A673 (cell line): Measurements from ENCODE around the gene CIBAR2. TPM values are rescaled to one million over a fixed set of nuclear protein-coding genes. Genes with fewer than 3 reads are reported as not detected.

Experiments
- BruUV-seq: library from RNA; stranded (reverse); fragments of 400-500 nt; replicated peaks from 2 replicates; lab custom pipeline; 2021; lab: Mats Ljungman, UMichigan
- CTCF ChIA-PET: fragments of 300-600 bp; sonication (Branson Sonifier 250); formaldehyde crosslinking; loops from one replicate; lab custom pipeline; 2022; ENCODE audit warnings: antibody characterized with exemption; lab: Charles Lee
- POLR2A ChIA-PET: fragments of 300-600 bp; sonication (Branson Sonifier 250); formaldehyde crosslinking; loops from one replicate; lab custom pipeline; 2022; ENCODE audit warnings: antibody characterized with exemption; ENCODE audit not compliant: low non-redundant PET; lab: Charles Lee
- DNase-seq: peaks from one replicate; pipeline ENCODE4 v3.0.0-alpha.2; 2015; ENCODE audit warnings: low spot score
- H3K27ac ChIP-seq: fragments of 200-600 bp; sonication (generic); 2 replicates; pipeline ENCODE4 v1.5.1; 2016; ENCODE audit warnings: mixed run types, low read depth, mild to moderate bottlenecking, mixed read lengths, antibody characterized with exemption, low read length; ENCODE audit not compliant: poor library complexity, severe bottlenecking
- H3K27me3 ChIP-seq: fragments of 200-600 bp; sonication (generic); replicated peaks from 2 replicates; pipeline ENCODE4 v1.6.1; 2017; ENCODE audit warnings: mixed run types, low read depth, mild to moderate bottlenecking, mixed read lengths, antibody characterized with exemption, low read length; ENCODE audit not compliant: insufficient read depth, poor library complexity
- H3K36me3 ChIP-seq: fragments of 200-600 bp; sonication (generic); 2 replicates; pipeline ENCODE4 v1.6.1; 2016; ENCODE audit warnings: mixed run types, mild to moderate bottlenecking, mixed read lengths, antibody characterized with exemption, low read length; ENCODE audit not compliant: insufficient read depth, poor library complexity, severe bottlenecking
- H3K4me1 ChIP-seq: fragments of 200-600 bp; sonication (generic); 2 replicates; pipeline ENCODE4 v1.6.1; 2017; ENCODE audit warnings: mixed run types, mild to moderate bottlenecking, mixed read lengths, antibody characterized with exemption, low read length; ENCODE audit not compliant: insufficient read depth, poor library complexity, severe bottlenecking
- H3K4me3 ChIP-seq: fragments of 200-600 bp; sonication (generic); 2 replicates; pipeline ENCODE4 v1.5.1; 2016; ENCODE audit warnings: low read depth, mixed run types, mild to moderate bottlenecking, mixed read lengths, low read length; ENCODE audit not compliant: poor library complexity, severe bottlenecking
- H3K9me3 ChIP-seq: fragments of 200-600 bp; sonication (generic); 2 replicates; pipeline ENCODE4 v1.6.1; 2016; ENCODE audit warnings: mixed run types, low read depth, mild to moderate bottlenecking, mixed read lengths, antibody characterized with exemption, low read length; ENCODE audit not compliant: poor library complexity, severe bottlenecking
- EZH2 ChIP-seq: fragments of 200-600 bp; sonication (generic); IDR thresholded peaks from 2 replicates; pipeline ENCODE4 v1.6.1; 2017; ENCODE audit warnings: borderline replicate concordance, low read depth, mild to moderate bottlenecking, mixed read lengths, antibody characterized with exemption, low read length; ENCODE audit not compliant: poor library complexity, severe bottlenecking
- intact Hi-C: fragments of 100-400 bp; cut with micrococcal nuclease; formaldehyde crosslinking; loops from one replicate; pipeline ENCODE4 v1.10.0; 2022; ENCODE audit not compliant: unreplicated experiment
- total RNA-seq: library from RNA; stranded (reverse); gene quantifications from 2 replicates; pipeline ENCODE4 v1.2.3, GENCODE V29; 2021
- TF ChIP-seq, protein P1 (sequence below): fragments of 300-800, 200-600 bp; sonication (generic); conservative IDR thresholded peaks from 2 replicates; pipeline ENCODE4 v1.5.1; 2017; ENCODE audit warnings: low read depth, mild to moderate bottlenecking, antibody characterized with exemption, low read length, moderate library complexity, mixed read lengths

Gene CIBAR2
- total RNA-seq, 1 experiment from 2014 or later, result not detected

DNA sequence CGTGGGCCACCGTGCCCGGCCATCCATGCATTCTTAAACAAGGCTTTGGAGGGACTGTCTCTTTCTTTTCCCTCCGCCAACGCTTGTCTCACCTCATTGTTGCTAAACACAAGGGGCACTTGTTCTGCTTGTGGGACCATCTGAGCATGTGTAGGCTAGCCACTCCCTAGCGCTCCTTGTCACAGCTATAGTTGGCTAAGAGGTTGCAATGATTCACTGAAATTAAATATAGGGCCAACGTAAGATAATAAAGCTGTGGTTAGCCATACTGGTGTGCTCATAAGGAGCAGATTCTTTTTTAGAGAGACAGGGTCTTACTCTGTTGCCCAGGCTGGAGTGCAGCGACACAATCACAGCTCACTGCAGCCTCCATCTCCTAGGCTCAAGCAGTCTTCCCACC, 43.5 kb downstream of the CIBAR2 start:
- H3K36me3 ChIP-seq, result no peaks in the 10 kb centered on the region
- no peaks in the 10 kb centered on the region for H3K27me3 ChIP-seq
- ChIA-PET POLR2A (no interaction called here), CTCF (no interaction called here)
- no peak for DNase-seq
- BruUV-seq, result no TSS peak
- no peaks in the 10 kb centered on the region for H3K4me1 ChIP-seq
- H3K4me3 ChIP-seq, result no peak overlapping the region
- no peaks in the 10 kb centered on the region for H3K9me3 ChIP-seq
- intact Hi-C loops, result no loop called here
- H3K27ac ChIP-seq, result no peak overlapping the region
- TF ChIP-seq, protein P1, sequence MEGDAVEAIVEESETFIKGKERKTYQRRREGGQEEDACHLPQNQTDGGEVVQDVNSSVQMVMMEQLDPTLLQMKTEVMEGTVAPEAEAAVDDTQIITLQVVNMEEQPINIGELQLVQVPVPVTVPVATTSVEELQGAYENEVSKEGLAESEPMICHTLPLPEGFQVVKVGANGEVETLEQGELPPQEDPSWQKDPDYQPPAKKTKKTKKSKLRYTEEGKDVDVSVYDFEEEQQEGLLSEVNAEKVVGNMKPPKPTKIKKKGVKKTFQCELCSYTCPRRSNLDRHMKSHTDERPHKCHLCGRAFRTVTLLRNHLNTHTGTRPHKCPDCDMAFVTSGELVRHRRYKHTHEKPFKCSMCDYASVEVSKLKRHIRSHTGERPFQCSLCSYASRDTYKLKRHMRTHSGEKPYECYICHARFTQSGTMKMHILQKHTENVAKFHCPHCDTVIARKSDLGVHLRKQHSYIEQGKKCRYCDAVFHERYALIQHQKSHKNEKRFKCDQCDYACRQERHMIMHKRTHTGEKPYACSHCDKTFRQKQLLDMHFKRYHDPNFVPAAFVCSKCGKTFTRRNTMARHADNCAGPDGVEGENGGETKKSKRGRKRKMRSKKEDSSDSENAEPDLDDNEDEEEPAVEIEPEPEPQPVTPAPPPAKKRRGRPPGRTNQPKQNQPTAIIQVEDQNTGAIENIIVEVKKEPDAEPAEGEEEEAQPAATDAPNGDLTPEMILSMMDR, result no peak
- TF ChIP-seq EZH2, result no peak

DNA sequence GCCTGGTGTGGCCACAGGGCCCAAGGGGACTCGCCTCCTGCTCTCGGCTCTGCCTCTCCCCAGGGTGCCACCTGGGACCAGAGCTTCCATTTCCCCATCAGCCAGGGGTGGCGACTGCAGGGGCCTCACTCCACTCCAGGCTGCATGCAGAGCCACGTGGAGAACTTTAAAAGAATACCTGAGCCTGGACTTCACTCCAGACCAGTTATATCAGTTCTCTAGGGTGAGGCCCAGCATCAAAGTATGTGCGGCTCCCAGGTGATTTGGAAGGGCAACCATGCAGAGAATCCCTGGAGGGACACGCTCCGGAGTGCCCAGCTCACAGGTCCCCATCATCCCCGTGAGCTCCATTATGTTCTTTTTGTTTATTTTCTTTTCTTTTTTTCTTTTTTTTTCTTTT, 44.8 kb downstream of the CIBAR2 start:
- intact Hi-C loops, result no loop called here
- no peaks in the 10 kb centered on the region for H3K36me3 ChIP-seq
- POLR2A ChIA-PET, result no interaction called here
- no peaks in the 10 kb centered on the region for H3K9me3 ChIP-seq
- DNase-seq, result no peak
- no peak overlapping the region for H3K4me3 ChIP-seq
- no peaks in the 10 kb centered on the region for H3K4me1 ChIP-seq
- no peaks in the 10 kb centered on the region for H3K27me3 ChIP-seq
- BruUV-seq, result no TSS peak
- no peak overlapping the region for H3K27ac ChIP-seq
- CTCF ChIA-PET, result no interaction called here
- TF ChIP-seq EZH2, result no peak
- TF ChIP-seq, protein P1, result no peak

DNA sequence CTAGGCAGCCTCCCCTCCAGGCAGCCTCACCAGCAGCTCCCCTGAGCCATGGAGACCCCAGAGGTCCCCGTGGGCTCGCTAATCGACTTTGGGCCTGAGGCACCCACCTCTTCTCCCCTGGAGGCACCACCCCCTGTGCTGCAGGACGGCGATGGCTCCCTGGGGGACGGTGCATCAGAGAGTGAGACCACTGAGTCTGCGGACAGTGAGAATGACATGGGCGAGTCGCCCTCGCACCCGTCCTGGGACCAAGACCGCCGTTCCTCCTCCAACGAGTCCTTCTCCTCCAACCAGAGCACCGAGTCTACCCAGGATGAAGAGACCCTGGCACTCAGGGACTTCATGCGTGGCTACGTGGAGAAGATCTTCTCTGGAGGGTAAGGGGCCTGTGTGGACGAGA, 45.2 kb downstream of the CIBAR2 start:
- BruUV-seq, result no TSS peak
- CTCF ChIA-PET, result no interaction called here
- Histone ChIP-seq H3K9me3 (no peaks in the 10 kb centered on the region), H3K27ac (no peak overlapping the region), H3K27me3 (no peaks in the 10 kb centered on the region), H3K36me3 (no peaks in the 10 kb centered on the region), H3K4me3 (no peak overlapping the region), H3K4me1 (no peaks in the 10 kb centered on the region)
- no peak for DNase-seq
- TF ChIP-seq EZH2, result no peak
- TF ChIP-seq, protein P1, result no peak
- intact Hi-C loops, result no loop called here
- POLR2A ChIA-PET, result no interaction called here
